Endothelial cell of umbilical vein (primary cell): ENCODE results near the gene PDE1C. TPM values are rescaled to one million over a fixed set of nuclear protein-coding genes. Genes with fewer than 3 reads are reported as not detected.

Experiments used
- BruUV-seq: library from RNA; stranded (reverse); fragments of 400-500 nt; replicated peaks from 2 replicates; lab custom pipeline; 2021; lab: Mats Ljungman, UMichigan
- CTCF ChIA-PET: fragments of 300-600, 350-600 bp; sonication (Branson Sonifier 250); formaldehyde crosslinking; loops from one replicate; lab custom pipeline; 2021; ENCODE audit warnings: antibody characterized with exemption, inconsistent platforms; lab: Charles Lee
- POLR2A ChIA-PET: fragments of 300-600, 350-600 bp; sonication (Branson Sonifier 250); formaldehyde crosslinking; loops from one replicate; lab custom pipeline; 2021; ENCODE audit warnings: antibody characterized with exemption, inconsistent platforms; lab: Charles Lee
- DNase-seq: peaks from one replicate; pipeline ENCODE4 v3.0.0-alpha.2; 2011; ENCODE audit warnings: low read depth, low spot score
- FAIRE-seq: peaks from 2 replicates; lab custom pipeline; 2011; peaks lifted over from hg19 to GRCh38; lab: Jason Lieb, UNC
- H2AFZ ChIP-seq: 2 replicates; pipeline ENCODE4 v1.6.0; 2012; ENCODE audit warnings: low read depth, low read length, control low read depth, inconsistent platforms
- H3K27ac ChIP-seq: 2 replicates; pipeline ENCODE4 v1.5.1; 2011; ENCODE audit warnings: low read depth, mild to moderate bottlenecking, control low read depth, low read length, moderate library complexity; ENCODE audit not compliant: insufficient read depth
- H3K27me3 ChIP-seq, 2 experiments: 2 replicates each; pipeline versions ENCODE4 v1.6.0 to v1.6.1; 2011; ENCODE audit warnings: low read length in 2 of 2, mixed read lengths in 1 of 2; ENCODE audit not compliant: control insufficient read depth in 2 of 2, insufficient read depth in 2 of 2
- H3K36me3 ChIP-seq, 2 experiments: 2 replicates in 1 of 2; 3 replicates in 1 of 2; pipeline ENCODE4 v1.5.1; 2011; ENCODE audit warnings: low read length in 2 of 2, mild to moderate bottlenecking in 1 of 2, moderate library complexity in 1 of 2; ENCODE audit not compliant: control insufficient read depth in 2 of 2, insufficient read depth in 2 of 2; ENCODE audit errors: extremely low read depth in 1 of 2
- H3K4me1 ChIP-seq: 3 replicates; pipeline ENCODE4 v1.5.1; 2011; ENCODE audit warnings: mild to moderate bottlenecking, low read length; ENCODE audit not compliant: control insufficient read depth, insufficient read depth; ENCODE audit errors: extremely low read depth
- H3K4me2 ChIP-seq: 2 replicates; pipeline ENCODE4 v1.6.1; 2011; ENCODE audit warnings: low read length, control low read depth, mixed read lengths; ENCODE audit not compliant: insufficient read depth
- H3K4me3 ChIP-seq, 3 experiments: fragments of 200-600 bp in 1 of 3; sonication (generic), shearing (Covaris generic) in 1 of 3; replicated peaks in 1 of 3; 2 replicates each; pipeline ENCODE4 v1.5.1; 2011 to 2016; ENCODE audit warnings: control low read depth in 3 of 3, low read length in 3 of 3, mild to moderate bottlenecking in 2 of 3, inconsistent platforms in 1 of 3, low read depth in 1 of 3, moderate library complexity in 1 of 3; ENCODE audit not compliant: insufficient read depth in 1 of 3
- H3K79me2 ChIP-seq: 2 replicates; pipeline ENCODE4 v1.6.0; 2012; ENCODE audit warnings: low read length, inconsistent platforms; ENCODE audit not compliant: control insufficient read depth, insufficient read depth
- H3K9ac ChIP-seq: replicated peaks from 2 replicates; pipeline ENCODE3; 2011; ENCODE audit warnings: low read length, control low read depth; ENCODE audit not compliant: insufficient read depth; ENCODE audit errors: extremely low read depth
- H3K9me1 ChIP-seq: replicated peaks from 3 replicates; pipeline ENCODE4 v1.6.0; 2011; ENCODE audit warnings: mild to moderate bottlenecking, low read length; ENCODE audit not compliant: control insufficient read depth, insufficient read depth; ENCODE audit errors: extremely low read depth
- H3K9me3 ChIP-seq: replicated peaks from 2 replicates; pipeline ENCODE4 v1.5.1; 2012; ENCODE audit warnings: low read length, inconsistent platforms; ENCODE audit not compliant: control insufficient read depth, insufficient read depth
- H4K20me1 ChIP-seq: replicated peaks from 2 replicates; pipeline ENCODE3; 2011; ENCODE audit warnings: mild to moderate bottlenecking, low read length; ENCODE audit not compliant: control insufficient read depth, insufficient read depth; ENCODE audit errors: extremely low read depth
- EZH2 ChIP-seq: IDR thresholded peaks from 2 replicates; pipeline ENCODE4 v1.6.1; 2012; ENCODE audit warnings: borderline replicate concordance, low read depth, mild to moderate bottlenecking, moderate library complexity, low read length, inconsistent platforms; ENCODE audit not compliant: severe bottlenecking
- FOS ChIP-seq: IDR thresholded peaks from 2 replicates; pipeline ENCODE4 v1.6.1; 2011; ENCODE audit warnings: mild to moderate bottlenecking, low read length, moderate library complexity, borderline replicate concordance; ENCODE audit not compliant: insufficient read depth
- GATA2 ChIP-seq: IDR thresholded peaks from 2 replicates; pipeline ENCODE4 v1.7.0; 2011; ENCODE audit warnings: low read depth, mild to moderate bottlenecking, moderate library complexity, mixed read lengths, low read length; ENCODE audit not compliant: insufficient read length, insufficient read depth
- JUN ChIP-seq: IDR thresholded peaks from 2 replicates; pipeline ENCODE4 v1.6.1; 2011; ENCODE audit warnings: borderline replicate concordance, low read depth; ENCODE audit not compliant: insufficient read length, insufficient read depth
- MYC ChIP-seq: IDR thresholded peaks from one replicate; pipeline ENCODE4 v1.6.1; 2011; ENCODE audit warnings: mild to moderate bottlenecking, low read depth, low read length
- POLR2A ChIP-seq: IDR thresholded peaks from 2 replicates; pipeline ENCODE4 v1.6.1; 2012; ENCODE audit warnings: low read depth, mild to moderate bottlenecking, control low read depth, low read length
- POLR2AphosphoS5 ChIP-seq: IDR thresholded peaks from 2 replicates; pipeline ENCODE4 v1.6.1; 2012; ENCODE audit warnings: low read depth, mild to moderate bottlenecking, control low read depth, low read length, moderate library complexity; ENCODE audit not compliant: insufficient read depth
- dilution Hi-C: fragments of 300-500 bp; cut with MboI; formaldehyde crosslinking; loops from one replicate; pipeline ENCODE4 v1.15.0; 2019; ENCODE audit warnings: low sequenced_read_pairs; ENCODE audit not compliant: extremely low pct_ligation_motif_present
- intact Hi-C: fragments of 100-400 bp; cut with micrococcal nuclease; formaldehyde crosslinking; loops from one replicate; pipeline ENCODE4 v1.10.0; 2022
- polyA plus RNA-seq, 4 experiments: library from polyadenylated mRNA; depleted of rRNA in 3 of 4; stranded (reverse) in 3 of 4; unstranded in 1 of 4; fragments of >200 nt; gene quantifications; 2 replicates each; pipeline versions ENCODE4 v1.2.1 to v1.2.3, GENCODE V29; 2011 to 2012; ENCODE audit warnings: missing spikeins in 1 of 4
- total RNA-seq: library from RNA; stranded (reverse); gene quantifications from 2 replicates; pipeline ENCODE4 v1.2.3, GENCODE V29; 2021
- TF ChIP-seq, protein P1 (sequence below), 2 donors: IDR thresholded peaks; 1 replicate in 1 of 2; 2 replicates in 1 of 2; pipeline ENCODE4 v1.5.1; 2011; ENCODE audit warnings: low read length in 2 of 2, mild to moderate bottlenecking in 2 of 2, moderate library complexity in 2 of 2, control low read depth in 1 of 2, inconsistent platforms in 1 of 2, low read depth in 1 of 2; ENCODE audit not compliant: insufficient read depth in 1 of 2; ENCODE audit errors: extremely low read depth in 1 of 2
- TF ChIP-seq, protein P2 (sequence below): IDR thresholded peaks from 2 replicates; pipeline ENCODE4 v1.6.1; 2011; ENCODE audit not compliant: insufficient read depth, insufficient read length

PDE1C gene
- total and polyA plus RNA-seq, 2 donors (not counting 3 experiments of a cell fraction or from before 2014, with no cell fraction given): 0.90 to 3.1 TPM

GRCh38 chr7:32092346-32092745 lies 22.1 kb upstream of the PDE1C start:
- H2AFZ ChIP-seq: no peak overlapping the region
- intact Hi-C loops: no loop called here
- CTCF ChIA-PET: no interaction called here

More at GRCh38 chr7:32092346-32092745, 22.1 kb upstream of the PDE1C start:
- TF ChIP-seq MYC: no peak
- TF ChIP-seq POLR2A: no peak
- TF ChIP-seq, protein P1, sequence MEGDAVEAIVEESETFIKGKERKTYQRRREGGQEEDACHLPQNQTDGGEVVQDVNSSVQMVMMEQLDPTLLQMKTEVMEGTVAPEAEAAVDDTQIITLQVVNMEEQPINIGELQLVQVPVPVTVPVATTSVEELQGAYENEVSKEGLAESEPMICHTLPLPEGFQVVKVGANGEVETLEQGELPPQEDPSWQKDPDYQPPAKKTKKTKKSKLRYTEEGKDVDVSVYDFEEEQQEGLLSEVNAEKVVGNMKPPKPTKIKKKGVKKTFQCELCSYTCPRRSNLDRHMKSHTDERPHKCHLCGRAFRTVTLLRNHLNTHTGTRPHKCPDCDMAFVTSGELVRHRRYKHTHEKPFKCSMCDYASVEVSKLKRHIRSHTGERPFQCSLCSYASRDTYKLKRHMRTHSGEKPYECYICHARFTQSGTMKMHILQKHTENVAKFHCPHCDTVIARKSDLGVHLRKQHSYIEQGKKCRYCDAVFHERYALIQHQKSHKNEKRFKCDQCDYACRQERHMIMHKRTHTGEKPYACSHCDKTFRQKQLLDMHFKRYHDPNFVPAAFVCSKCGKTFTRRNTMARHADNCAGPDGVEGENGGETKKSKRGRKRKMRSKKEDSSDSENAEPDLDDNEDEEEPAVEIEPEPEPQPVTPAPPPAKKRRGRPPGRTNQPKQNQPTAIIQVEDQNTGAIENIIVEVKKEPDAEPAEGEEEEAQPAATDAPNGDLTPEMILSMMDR (IDR thresholded peaks at IDR 0.05; ENCODE audit: extremely low read depth in 1 of 2, insufficient read depth in 1 of 2, low read depth in 1 of 2, low read length in 2 of 2): no peak
- TF ChIP-seq, protein P2, sequence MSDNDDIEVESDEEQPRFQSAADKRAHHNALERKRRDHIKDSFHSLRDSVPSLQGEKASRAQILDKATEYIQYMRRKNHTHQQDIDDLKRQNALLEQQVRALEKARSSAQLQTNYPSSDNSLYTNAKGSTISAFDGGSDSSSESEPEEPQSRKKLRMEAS: no peak
- TF ChIP-seq FOS: no peak
- no peak for TF ChIP-seq EZH2
- no peak for TF ChIP-seq GATA2
- TF ChIP-seq POLR2AphosphoS5: no peak
- TF ChIP-seq JUN: no peak
- Histone ChIP-seq H4K20me1 (no peaks in the 10 kb centered on the region), H3K36me3 (no peaks in the 10 kb centered on the region), H3K79me2 (no peaks in the 10 kb centered on the region), H3K4me2 (no peak overlapping the region), H3K27ac (no peak overlapping the region), H3K27me3 (no peaks in the 10 kb centered on the region), H3K9me3 (no peaks in the 10 kb centered on the region), H3K4me3 (no peak overlapping the region), H3K4me1 (no peaks in the 10 kb centered on the region), H3K9ac (no peak overlapping the region), H3K9me1 (no peaks in the 10 kb centered on the region)
- FAIRE-seq: no peak
- POLR2A ChIA-PET: no interaction called here
- dilution Hi-C loops: no loop called here
- DNase-seq: no peak
- no TSS peak for BruUV-seq
